NB4 (cell line): ENCODE measurements around the gene GABRB1.

Experiments used
- CTCF ChIP-seq: IDR thresholded peaks from one replicate; pipeline ENCODE4 v1.5.1; 2012; ENCODE audit warnings: low read depth, low read length
- POLR2A ChIP-seq: IDR thresholded peaks from 2 replicates; pipeline ENCODE4 v1.6.1; 2011; ENCODE audit warnings: mild to moderate bottlenecking; ENCODE audit not compliant: insufficient read length; ENCODE audit errors: extremely low read depth

GRCh38 chr4:47373709-47374108, 342.3 kb downstream of the GABRB1 start:
- TF ChIP-seq CTCF = no peak
- no peak for TF ChIP-seq POLR2A
